GM19463 (cell line): Measurements from ENCODE around the gene MACROD1.
"Not testable (repeated sequence)": the region's sequence is repeated elsewhere in the genome, so short reads cannot be mapped to it uniquely, and the experiment has no call there.

Experiments
- ATAC-seq: cut with Tn5 transposase; IDR thresholded peaks from one replicate; pipeline ENCODE4 v1.9.1; 2021; ENCODE audit warnings: mild to moderate bottlenecking, moderate library complexity; ENCODE audit not compliant: unreplicated experiment

The MACROD1 gene

GRCh38 chr11:64185693-64186491 lies 20.0 kb upstream of the MACROD1 start, which contains the start of gene STIP1:
Gene STIP1 (plus strand): TSS chr11:64186171. CDS start chr11:64186262, 91 bp downstream.
- peak; percentile 80 for ATAC-seq

DNA sequence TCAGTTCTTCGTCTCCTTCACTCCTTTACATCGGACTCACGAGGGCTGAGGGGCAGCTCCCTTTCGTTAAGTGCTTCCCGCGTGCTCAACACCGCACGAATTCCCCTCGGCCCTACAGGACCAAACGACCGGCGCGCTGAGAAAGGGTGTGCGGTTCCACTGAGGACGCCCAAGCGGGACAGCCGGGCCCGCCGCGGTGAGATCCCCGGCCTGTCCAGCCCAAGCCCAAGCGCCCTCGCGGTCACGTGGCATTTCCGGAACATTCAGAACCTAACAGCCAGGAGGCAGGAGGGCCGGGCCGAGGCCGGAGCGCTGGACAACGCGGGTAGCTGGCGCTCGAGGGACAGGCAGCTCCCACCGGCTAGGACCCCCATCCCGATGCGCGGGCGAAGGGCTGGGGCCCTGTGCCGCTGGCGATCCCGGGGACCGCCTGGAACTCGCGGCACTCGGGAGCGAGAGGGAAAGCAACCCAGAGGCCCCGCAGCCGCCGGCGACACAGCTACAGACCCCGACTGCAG lies 19.3 kb upstream of the MACROD1 start:
- ATAC-seq, result peak; percentile 10

- ATAC-seq, result no peak
Observed at GRCh38 chr11:64183890-64184289, 18.0 kb upstream of the MACROD1 start.

DNA sequence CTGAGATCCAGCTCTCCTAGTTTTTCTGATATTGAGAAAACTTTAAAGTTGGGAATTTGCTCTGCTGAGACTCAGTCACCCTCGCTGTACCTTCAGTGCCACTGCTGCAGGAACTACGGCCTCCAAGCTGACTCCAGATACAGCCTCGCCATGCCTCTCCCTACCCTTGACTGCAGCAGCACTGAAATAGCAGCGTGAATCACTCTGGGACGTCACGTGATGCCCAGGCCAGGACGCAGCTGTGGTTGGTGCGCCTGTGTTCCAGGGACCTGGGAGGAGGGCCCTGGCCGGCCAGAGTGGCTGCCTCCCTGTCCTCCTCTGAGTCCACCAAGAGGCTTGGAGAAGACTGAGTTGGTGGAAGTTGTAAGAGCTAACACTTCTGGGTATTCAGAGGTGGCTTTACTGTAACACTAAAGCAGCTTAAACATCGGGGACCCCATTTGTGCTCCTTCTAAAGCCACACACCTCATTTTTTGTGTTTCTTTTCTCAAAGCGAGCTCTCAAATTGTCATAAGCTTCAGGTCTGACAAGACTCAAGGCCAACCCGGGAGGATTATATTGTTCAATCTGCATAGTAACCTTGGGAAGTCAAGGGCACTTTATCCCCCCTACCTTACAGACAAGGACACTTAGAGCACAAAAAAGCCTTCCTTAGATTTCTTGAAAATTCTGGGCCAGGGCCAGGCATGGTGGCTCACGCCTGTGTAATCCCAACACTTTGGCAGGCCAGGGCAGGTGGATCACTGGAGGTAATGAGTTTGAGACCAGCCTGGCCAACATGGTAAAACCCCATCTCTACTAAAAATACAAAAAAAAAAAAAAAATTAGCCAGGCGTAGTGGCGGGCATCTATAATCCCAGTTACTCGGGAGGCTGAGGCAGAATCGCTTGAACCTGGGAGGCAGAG lies 15.8 kb upstream of the MACROD1 start:
- no peak for ATAC-seq

DNA sequence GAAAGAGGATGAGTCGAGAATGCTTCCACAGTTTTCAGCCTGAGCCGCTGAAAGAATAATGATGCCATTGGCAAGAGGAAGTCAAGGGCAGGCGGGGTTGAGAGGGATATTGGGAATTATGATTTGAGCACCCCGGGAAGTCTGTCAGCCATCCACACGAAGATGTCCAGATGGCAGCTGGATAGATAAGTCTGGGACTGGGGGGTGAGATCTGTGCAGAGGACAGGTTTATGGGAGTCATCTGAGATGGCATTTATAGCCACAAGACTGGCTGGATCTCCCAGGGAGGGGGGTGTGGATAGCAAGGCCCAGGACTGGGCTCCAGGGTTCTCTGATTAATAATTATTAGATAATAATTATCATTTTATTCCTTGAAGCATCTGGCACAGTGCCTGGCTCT lies 15.0 kb upstream of the MACROD1 start:
- no peak for ATAC-seq

DNA sequence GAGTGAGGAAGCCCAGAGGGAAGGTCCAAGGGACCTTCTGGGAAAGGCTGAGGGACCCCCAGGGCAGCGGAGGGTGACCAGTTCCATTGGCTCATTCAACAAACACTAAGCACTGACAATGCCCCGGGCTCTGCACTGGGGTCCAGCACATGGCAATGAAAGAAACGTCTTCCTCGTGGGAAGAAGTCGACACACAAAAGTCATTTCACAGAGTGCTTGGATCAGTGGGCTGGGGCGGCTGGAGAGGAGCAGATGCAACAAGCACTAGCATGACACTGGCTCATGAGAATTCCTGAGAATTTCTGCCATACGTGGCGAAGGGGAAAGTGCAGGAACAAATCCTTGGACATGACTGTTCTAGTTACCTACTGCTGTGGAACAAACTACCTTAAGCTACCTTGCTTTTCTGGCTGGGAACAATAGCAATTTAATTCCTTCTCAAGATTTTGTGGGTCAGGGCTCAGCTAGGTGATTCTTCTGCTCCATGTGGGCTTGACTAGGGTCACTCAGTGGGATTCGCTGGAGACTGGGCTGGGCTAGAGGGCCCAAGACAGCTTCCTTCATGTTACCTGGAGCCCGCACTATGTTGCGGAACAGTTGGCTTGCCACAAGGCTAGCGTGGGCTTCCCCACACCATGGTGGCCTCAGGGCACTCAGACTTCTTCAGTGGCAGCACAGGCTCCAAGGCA lies 13.2 kb upstream of the MACROD1 start:
- no peak for ATAC-seq

- ATAC-seq, result no peak
Observed at GRCh38 chr11:64178203-64178602, 12.3 kb upstream of the MACROD1 start.

DNA sequence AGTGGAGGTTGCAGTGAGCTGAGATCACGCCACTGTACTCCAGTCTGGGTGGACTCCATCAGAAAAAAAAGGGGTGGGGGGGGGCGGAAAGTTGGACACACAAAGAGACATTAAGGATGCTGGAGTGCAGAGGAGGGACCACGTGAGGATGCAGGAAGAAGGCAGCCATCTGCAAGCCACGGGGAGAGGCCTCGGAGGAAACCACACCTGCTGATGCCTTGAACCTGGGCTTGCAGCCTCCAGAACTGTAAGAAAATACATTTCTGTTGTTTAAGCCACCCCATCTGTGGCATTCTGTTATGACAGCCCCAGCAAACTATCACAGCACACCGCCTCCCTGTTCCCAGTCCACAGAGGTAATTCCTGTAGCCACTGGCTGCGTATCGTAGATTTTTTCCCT lies 10.8 kb upstream of the MACROD1 start:
- no peak for ATAC-seq

GRCh38 chr11:64173616-64174355 lies 7.9 kb upstream of the MACROD1 start:
- no peak for ATAC-seq

GRCh38 chr11:64170419-64170818 lies 4.5 kb upstream of the MACROD1 start:
- no peak for ATAC-seq

GRCh38 chr11:64165481-64165841 lies 452 bp downstream of the MACROD1 start:
- ATAC-seq, result no peak

DNA sequence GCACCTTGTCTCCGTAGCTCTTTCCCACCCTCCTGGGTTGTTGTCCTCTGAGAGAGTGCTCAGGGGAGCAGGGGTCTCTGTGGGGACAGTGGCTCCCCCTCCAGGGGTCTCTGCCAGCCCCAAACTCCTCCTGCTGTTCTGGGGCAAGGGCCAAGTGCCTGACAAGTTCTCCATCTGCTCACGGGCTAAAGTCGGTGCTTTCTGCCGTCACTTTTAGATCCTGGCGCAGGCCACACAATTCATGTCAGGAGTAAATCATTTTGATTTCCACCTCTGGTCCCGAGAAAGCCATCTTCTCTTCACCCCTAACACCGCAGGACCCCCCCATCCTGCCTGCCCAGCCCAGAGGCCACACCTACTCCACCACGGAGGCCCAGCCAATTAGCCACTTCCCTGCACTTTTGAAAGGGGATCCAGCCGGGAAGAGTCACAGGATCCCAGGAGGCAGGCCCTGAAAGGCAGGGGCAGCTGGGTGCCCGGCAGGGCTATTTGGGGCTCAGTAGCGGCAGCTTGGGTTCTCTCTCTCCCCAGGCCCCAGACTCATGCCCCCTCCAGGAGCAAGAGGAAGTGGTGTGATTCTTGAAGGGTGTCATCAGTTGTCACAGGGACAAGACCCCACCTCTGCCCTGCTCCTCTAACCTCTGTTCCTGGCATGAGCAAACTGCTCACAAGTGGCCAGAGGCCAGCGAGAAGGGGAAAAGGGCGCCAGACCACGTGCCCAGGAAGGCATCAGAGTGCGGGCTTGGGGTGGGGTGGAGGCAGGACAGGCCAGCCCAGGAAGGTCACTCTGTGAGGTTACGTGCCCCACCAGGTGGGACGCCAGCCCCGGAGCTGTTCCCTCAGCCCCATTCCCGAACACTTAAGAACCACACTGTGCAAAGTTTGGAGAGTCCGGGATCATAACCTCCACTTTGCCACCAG lies 1.3 kb downstream of the MACROD1 start:
- ATAC-seq, result no peak

DNA sequence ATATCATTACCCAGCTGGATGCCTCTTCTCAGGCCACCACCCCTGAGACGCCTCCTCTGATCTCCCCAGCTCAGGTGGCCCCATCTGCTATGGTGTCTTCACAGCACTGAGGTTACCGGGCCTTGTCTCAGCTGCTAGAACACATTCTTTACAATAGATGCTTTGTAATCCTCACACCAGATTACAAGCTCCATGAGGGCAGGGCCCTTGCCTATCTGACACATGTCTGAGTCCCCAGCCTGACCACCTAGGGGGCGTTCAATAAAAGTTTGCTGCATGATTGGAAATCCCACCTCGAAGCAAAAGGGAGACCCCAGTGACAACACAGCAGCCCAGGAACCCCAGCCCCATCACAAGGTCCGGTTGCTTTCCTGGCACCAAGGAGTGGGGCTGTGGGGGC lies 2.0 kb downstream of the MACROD1 start:
- ATAC-seq, result no peak

DNA sequence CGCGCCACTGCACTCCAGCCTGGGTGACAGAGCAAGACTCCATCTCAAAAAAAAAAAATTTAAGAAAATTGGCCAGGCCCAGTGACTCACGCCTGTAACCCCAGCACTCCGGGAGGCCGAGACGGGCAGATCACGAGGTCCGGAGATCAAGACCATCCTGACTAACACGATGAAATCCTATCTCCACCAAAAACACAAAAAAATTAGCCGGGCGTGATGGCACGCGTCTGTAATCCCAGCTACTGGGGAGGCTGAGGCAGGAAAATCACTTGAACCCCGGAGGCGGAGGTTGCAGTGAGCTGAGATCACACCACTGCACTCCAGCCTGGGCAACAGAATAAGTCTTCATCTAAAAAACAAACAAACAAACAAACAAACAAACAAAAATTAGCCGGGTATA lies 3.1 kb downstream of the MACROD1 start:
- not testable (repeated sequence) for ATAC-seq

DNA sequence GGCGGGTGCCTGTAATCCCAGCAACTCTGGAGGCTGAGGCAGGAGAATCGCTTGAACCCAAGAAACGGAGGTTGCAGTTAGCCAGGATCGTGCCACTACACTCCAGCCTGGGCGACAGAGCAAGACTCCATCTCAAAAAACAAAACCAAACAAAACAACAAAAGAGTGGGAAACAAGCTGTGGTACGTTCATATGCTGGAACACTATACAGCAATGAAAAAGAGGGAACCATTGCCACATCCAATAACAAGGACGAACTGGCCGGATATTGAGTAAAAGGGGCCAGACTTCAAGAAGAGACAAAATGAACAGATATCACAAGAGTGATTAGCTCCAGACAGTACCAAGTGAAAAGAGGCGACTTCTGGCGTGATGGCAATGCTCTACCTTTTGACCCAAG lies 4.9 kb downstream of the MACROD1 start:
- no peak for ATAC-seq

DNA sequence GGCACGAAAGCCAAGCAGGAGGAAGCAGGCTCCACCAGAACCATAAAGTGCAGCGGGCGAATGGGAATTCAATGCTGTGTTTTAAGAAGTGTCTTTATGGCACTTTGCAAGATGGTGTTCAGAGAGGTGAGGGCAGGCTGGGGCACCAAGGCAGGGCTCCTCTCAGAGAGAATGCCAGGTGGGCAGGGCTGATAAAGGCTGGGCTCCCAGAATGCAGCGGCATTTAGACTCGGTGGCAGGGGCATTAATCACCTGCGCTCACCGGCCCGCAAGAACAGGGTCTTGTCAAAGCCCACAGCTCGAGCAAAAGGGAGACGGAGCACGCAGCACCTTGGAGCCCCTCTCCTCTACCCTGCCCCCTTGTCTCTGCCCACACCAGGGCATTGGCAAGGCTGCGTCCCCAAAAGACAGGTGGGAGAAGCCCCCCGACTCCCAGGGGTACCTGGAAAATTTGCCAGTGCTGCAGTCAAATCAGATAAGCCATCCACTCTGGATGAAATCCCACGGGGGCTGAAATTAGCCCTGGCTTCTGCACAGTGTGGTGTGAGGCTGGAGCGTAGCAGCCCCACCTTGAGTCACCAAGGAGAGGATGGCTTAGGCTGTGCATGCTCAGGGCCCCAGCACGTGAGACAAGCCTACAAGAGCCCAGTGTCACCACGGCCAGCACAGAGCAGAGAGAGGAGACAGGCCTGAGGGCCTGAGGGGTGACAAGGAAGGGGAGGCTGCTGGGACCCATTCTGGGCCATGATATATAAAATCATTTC lies 8.1 kb downstream of the MACROD1 start:
- ATAC-seq, result no peak

DNA sequence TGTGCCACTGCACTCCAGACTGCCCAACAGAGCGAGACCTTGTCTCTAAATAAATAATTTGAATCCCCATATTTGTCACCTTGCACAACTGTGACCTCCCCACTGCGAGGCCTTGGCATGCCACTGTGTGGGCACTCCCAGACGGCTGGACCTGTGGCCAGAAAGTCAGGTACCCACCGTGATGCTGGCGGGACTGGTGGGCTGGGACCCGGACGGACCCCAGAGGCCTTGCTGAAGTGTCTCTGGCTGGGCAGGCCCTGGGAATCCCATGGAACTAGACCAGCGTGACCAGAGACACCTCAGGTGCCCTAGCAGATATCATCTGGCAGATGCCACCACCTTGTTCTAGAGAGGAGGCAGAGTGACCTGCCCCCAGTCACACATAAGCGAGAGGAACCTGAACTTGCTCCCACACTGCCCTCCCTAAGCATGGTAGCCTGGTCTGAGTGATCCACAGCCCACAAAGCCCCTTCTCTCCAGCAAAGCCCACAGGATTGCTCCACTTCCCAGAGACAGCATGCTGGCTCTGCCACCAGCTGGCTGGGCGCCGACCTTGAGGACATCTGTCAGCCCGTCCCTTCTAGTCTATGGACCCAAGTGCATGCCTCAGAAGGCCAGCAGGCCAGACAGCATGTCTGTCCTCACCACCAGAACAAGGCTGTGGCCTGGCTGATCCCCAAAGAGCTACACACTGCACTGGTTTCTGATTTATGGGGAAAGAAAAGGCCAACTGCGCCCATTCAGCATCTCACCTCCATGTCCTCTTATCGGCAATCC lies 9.5 kb downstream of the MACROD1 start:
- ATAC-seq, result no peak

DNA sequence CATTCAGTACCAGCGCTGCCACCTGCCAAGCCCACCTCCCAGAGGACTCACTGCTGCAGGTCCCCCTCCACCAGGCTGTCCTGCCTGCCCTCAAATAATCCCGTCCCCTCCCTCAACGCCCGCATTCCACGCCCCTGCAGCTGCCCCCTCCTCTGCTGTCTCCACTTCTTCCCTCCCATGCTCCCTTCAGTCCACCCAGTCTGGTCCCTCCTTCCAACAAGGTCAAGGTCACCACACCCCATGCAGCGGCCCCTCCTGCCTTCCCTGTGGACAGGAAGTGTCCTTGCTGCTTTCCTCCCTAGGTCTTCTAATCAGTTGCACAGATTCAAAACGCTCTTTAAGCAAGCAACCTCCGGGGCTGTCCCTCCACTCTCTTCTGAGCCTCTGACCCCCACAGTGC lies 12.1 kb downstream of the MACROD1 start:
- ATAC-seq, result no peak
